Trophoblast cell (in vitro differentiated cells and primary cell): ENCODE measurements around the gene CROCC2.

Source experiments
- DNase-seq, 2 donors: peaks; one replicate each; pipeline ENCODE4 v3.0.0-alpha.2; 2016
- H2AFZ ChIP-seq: 2 replicates; pipeline ENCODE4 v1.6.1; 2013; ENCODE audit warnings: low read length, moderate library complexity, mild to moderate bottlenecking; ENCODE audit not compliant: insufficient read depth, poor library complexity
- H2AK5ac ChIP-seq: 2 replicates; pipeline ENCODE4 v1.6.1; 2013; ENCODE audit warnings: mild to moderate bottlenecking, low read length
- H2BK120ac ChIP-seq: 2 replicates; pipeline ENCODE4 v1.6.1; 2013; ENCODE audit warnings: low read length, mild to moderate bottlenecking, moderate library complexity; ENCODE audit not compliant: insufficient read depth, poor library complexity
- H2BK12ac ChIP-seq: 2 replicates; pipeline ENCODE4 v1.6.1; 2013; ENCODE audit warnings: mild to moderate bottlenecking, low read length, moderate library complexity
- H2BK5ac ChIP-seq: 2 replicates; pipeline ENCODE4 v1.6.1; 2013; ENCODE audit warnings: low read length, low read depth, moderate library complexity, mild to moderate bottlenecking; ENCODE audit not compliant: poor library complexity
- H3K14ac ChIP-seq: 2 replicates; pipeline ENCODE4 v1.6.1; 2013; ENCODE audit warnings: mild to moderate bottlenecking, low read length
- H3K18ac ChIP-seq: 2 replicates; pipeline ENCODE4 v1.6.1; 2013; ENCODE audit warnings: mild to moderate bottlenecking, low read length
- H3K23ac ChIP-seq: 2 replicates; pipeline ENCODE4 v1.6.1; 2013; ENCODE audit warnings: low read length
- H3K27ac ChIP-seq: 2 replicates; pipeline ENCODE4 v1.5.1; 2013; ENCODE audit warnings: low read depth, mild to moderate bottlenecking, inconsistent platforms, low read length, moderate library complexity
- H3K27me3 ChIP-seq: 2 replicates; pipeline ENCODE4 v1.6.1; 2013; ENCODE audit warnings: inconsistent platforms, mild to moderate bottlenecking, low read length, moderate library complexity; ENCODE audit not compliant: insufficient read depth
- H3K36me3 ChIP-seq, 2 experiments: 1 replicate in 1 of 2; 2 replicates in 1 of 2; pipeline ENCODE4 v1.6.1; 2013; ENCODE audit warnings: low read length in 2 of 2, mild to moderate bottlenecking in 2 of 2, moderate library complexity in 1 of 2; ENCODE audit not compliant: insufficient read depth in 2 of 2, control insufficient read depth in 1 of 2
- H3K4ac ChIP-seq: 2 replicates; pipeline ENCODE4 v1.6.1; 2013; ENCODE audit warnings: low read depth, mild to moderate bottlenecking, low read length, moderate library complexity
- H3K4me1 ChIP-seq, 2 experiments: 1 replicate in 1 of 2; 2 replicates in 1 of 2; pipeline ENCODE4 v1.6.1; 2013; ENCODE audit warnings: low read length in 2 of 2, mild to moderate bottlenecking in 2 of 2, moderate library complexity in 1 of 2; ENCODE audit not compliant: insufficient read depth in 2 of 2, control insufficient read depth in 1 of 2
- H3K4me2 ChIP-seq: 2 replicates; pipeline ENCODE4 v1.6.1; 2013; ENCODE audit warnings: inconsistent platforms, mild to moderate bottlenecking, low read length, moderate library complexity
- H3K4me3 ChIP-seq: 2 replicates; pipeline ENCODE4 v1.5.1; 2013; ENCODE audit warnings: mild to moderate bottlenecking, low read depth, low read length, inconsistent platforms
- H3K79me1 ChIP-seq: one replicate; pipeline ENCODE4 v1.6.1; 2013; ENCODE audit warnings: low read length
- H3K79me2 ChIP-seq: 2 replicates; pipeline ENCODE4 v1.6.1; 2013; ENCODE audit warnings: low read length, mild to moderate bottlenecking; ENCODE audit not compliant: control insufficient read depth, insufficient read depth, poor library complexity
- H3K9ac ChIP-seq: 2 replicates; pipeline ENCODE4 v1.6.1; 2013; ENCODE audit warnings: mild to moderate bottlenecking, low read length
- H3K9me3 ChIP-seq: 2 replicates; pipeline ENCODE4 v1.6.1; 2013; ENCODE audit warnings: low read depth, mild to moderate bottlenecking, control low read depth, inconsistent platforms, low read length; ENCODE audit not compliant: insufficient read depth
- H4K12ac ChIP-seq: 2 replicates; pipeline ENCODE4 v1.6.1; 2013; ENCODE audit warnings: low read depth, mild to moderate bottlenecking, low read length, moderate library complexity
- H4K8ac ChIP-seq: 2 replicates; pipeline ENCODE4 v1.6.1; 2013; ENCODE audit warnings: low read depth, mild to moderate bottlenecking, low read length, moderate library complexity
- H4K91ac ChIP-seq: one replicate; pipeline ENCODE4 v1.6.1; 2013; ENCODE audit warnings: low read depth, mild to moderate bottlenecking, low read length, moderate library complexity
- WGBS: extraction: QIAGEN DNeasy Blood & Tissue Kit; methylation state at CpG from one replicate; pipeline ENCODE4 v1.1.7; 2013; ENCODE audit warnings: missing lambda C conversion rate; ENCODE audit not compliant: insufficient read length, insufficient coverage; ENCODE audit errors: extremely low coverage; 5-methylcytosine and 5-hydroxymethylcytosine counted together

Gene CROCC2

GRCh38 chr2:241029599-241030332 lies 123.6 kb downstream of the CROCC2 start:
- H3K79me2 ChIP-seq, result no peaks in the 10 kb centered on the region

GRCh38 chr2:241030333-241030680 lies 124.2 kb downstream of the CROCC2 start:
- Histone ChIP-seq H4K91ac (no peak overlapping the region), H2BK5ac (no peak overlapping the region), H2BK120ac (no peak overlapping the region), H2BK12ac (no peak overlapping the region), H4K12ac (no peak overlapping the region), H2AFZ (no peak overlapping the region), H3K4ac (no peak overlapping the region), H3K4me1 (no peaks in the 10 kb centered on the region), H3K9me3 (peaks cover 4% of the 10 kb centered on the region), H3K79me1 (no peaks in the 10 kb centered on the region), H3K4me3 (no peak overlapping the region), H3K27ac (no peak overlapping the region), H3K4me2 (no peak overlapping the region), H3K27me3 (peaks cover 4% of the 10 kb centered on the region), H3K79me2 (no peaks in the 10 kb centered on the region), H3K18ac (no peak overlapping the region), H2AK5ac (no peak overlapping the region), H3K9ac (no peak overlapping the region), H4K8ac (no peak overlapping the region), H3K36me3 (no peaks in the 10 kb centered on the region), H3K14ac (no peak overlapping the region), H3K23ac (no peak overlapping the region)
- WGBS, result no CpG with 5 or more reads among the region's 15 CpGs
- no peak for DNase-seq

More at GRCh38 chr2:241029599-241030332, 123.6 kb downstream of the CROCC2 start:
- H2BK12ac ChIP-seq, result no peak overlapping the region
- H2AK5ac ChIP-seq, result no peak overlapping the region
- H3K4ac ChIP-seq, result no peak overlapping the region
- no peak overlapping the region for H2AFZ ChIP-seq
- no peak overlapping the region for H4K12ac ChIP-seq
- no peak overlapping the region for H2BK5ac ChIP-seq
- no peak overlapping the region for H3K18ac ChIP-seq
- H3K36me3 ChIP-seq, result no peaks in the 10 kb centered on the region
- H3K9me3 ChIP-seq, result peaks cover 4% of the 10 kb centered on the region
- H3K79me1 ChIP-seq, result no peaks in the 10 kb centered on the region
- no peak overlapping the region for H4K8ac ChIP-seq
- H3K4me1 ChIP-seq, result no peaks in the 10 kb centered on the region
- no peak overlapping the region for H3K9ac ChIP-seq
- no peak overlapping the region for H3K4me2 ChIP-seq
- WGBS, result no CpG with 5 or more reads among the region's 17 CpGs
- no peak for DNase-seq
- no peak overlapping the region for H3K23ac ChIP-seq
- H3K14ac ChIP-seq, result no peak overlapping the region
- no peaks in the 10 kb centered on the region for H3K27me3 ChIP-seq
- H3K27ac ChIP-seq, result no peak overlapping the region
- no peak overlapping the region for H3K4me3 ChIP-seq
- H4K91ac ChIP-seq, result no peak overlapping the region
- no peak overlapping the region for H2BK120ac ChIP-seq

- H2BK12ac ChIP-seq, result no peak overlapping the region
- no peak overlapping the region for H3K18ac ChIP-seq
- no peaks in the 10 kb centered on the region for H3K36me3 ChIP-seq
- H3K4me3 ChIP-seq, result no peak overlapping the region
- no CpG with 5 or more reads among the region's 7 CpGs for WGBS
- no peak overlapping the region for H4K91ac ChIP-seq
- no peak overlapping the region for H3K4me2 ChIP-seq
- H2AFZ ChIP-seq, result no peak overlapping the region
- H2BK120ac ChIP-seq, result no peak overlapping the region
- no peaks in the 10 kb centered on the region for H3K79me1 ChIP-seq
- peaks cover 6% of the 10 kb centered on the region for H3K27me3 ChIP-seq
- no peak overlapping the region for H3K9ac ChIP-seq
- DNase-seq, result no peak
- no peak overlapping the region for H3K23ac ChIP-seq
- peaks cover 6% of the 10 kb centered on the region for H3K9me3 ChIP-seq
- H3K79me2 ChIP-seq, result no peaks in the 10 kb centered on the region
- H3K27ac ChIP-seq, result no peak overlapping the region
- no peaks in the 10 kb centered on the region for H3K4me1 ChIP-seq
- H4K12ac ChIP-seq, result no peak overlapping the region
- no peak overlapping the region for H3K14ac ChIP-seq
- H2BK5ac ChIP-seq, result no peak overlapping the region
- H4K8ac ChIP-seq, result no peak overlapping the region
- no peak overlapping the region for H2AK5ac ChIP-seq
- no peak overlapping the region for H3K4ac ChIP-seq
Measured at GRCh38 chr2:241030883-241031282, 124.7 kb downstream of the CROCC2 start.

GRCh38 chr2:241031436-241032165 lies 125.5 kb downstream of the CROCC2 start:
- H2AK5ac ChIP-seq, result no peak overlapping the region
- no peak overlapping the region for H3K18ac ChIP-seq
- peaks cover 0 to 2% of the 10 kb centered on the region in 2 experiments for H3K4me1 ChIP-seq
- no peak overlapping the region for H3K14ac ChIP-seq
- no peaks in the 10 kb centered on the region for H3K79me1 ChIP-seq
- no peak overlapping the region for H3K27ac ChIP-seq
- H3K27me3 ChIP-seq, result peaks cover 12% of the 10 kb centered on the region
- H4K91ac ChIP-seq, result no peak overlapping the region
- no peaks in the 10 kb centered on the region for H3K36me3 ChIP-seq
- no peak overlapping the region for H3K9ac ChIP-seq
- H3K4ac ChIP-seq, result no peak overlapping the region
- H4K8ac ChIP-seq, result no peak overlapping the region
- H3K9me3 ChIP-seq, result peaks cover 6% of the 10 kb centered on the region
- no peak for DNase-seq
- H2BK12ac ChIP-seq, result no peak overlapping the region
- no peak overlapping the region for H2AFZ ChIP-seq
- H3K79me2 ChIP-seq, result no peaks in the 10 kb centered on the region
- WGBS, result no CpG with 5 or more reads among the region's 20 CpGs
- no peak overlapping the region for H3K4me3 ChIP-seq
- no peak overlapping the region for H3K23ac ChIP-seq
- H4K12ac ChIP-seq, result no peak overlapping the region
- H2BK5ac ChIP-seq, result no peak overlapping the region
- no peak overlapping the region for H2BK120ac ChIP-seq
- H3K4me2 ChIP-seq, result no peak overlapping the region
